Hindlimb muscle (tissue), 1 donor: Measurements from ENCODE around the gene PLEKHM2. TPM values are rescaled to one million over a fixed set of nuclear protein-coding genes. Genes with fewer than 3 reads are reported as not detected.
A peak's percentile ranks its signal among the peaks of the same experiment; 100 is the strongest.
"Not testable (repeated sequence)": the region's sequence is repeated elsewhere in the genome, so short reads cannot be mapped to it uniquely, and the experiment has no call there.

Experiments used
- DNase-seq: peaks from one replicate; pipeline ENCODE4 v3.0.0-alpha.2; 2013
- polyA plus RNA-seq: library from polyadenylated mRNA; unstranded; fragments of 120-200 nt; gene quantifications from one replicate; pipeline ENCODE4 v1.2.1, GENCODE V29; 2013; ENCODE audit not compliant: insufficient read length

Gene PLEKHM2
- polyA plus RNA-seq = 58.9 TPM

GRCh38 chr1:15684042-15684461 is at the start of gene PLEKHM2:
Gene PLEKHM2 (plus strand): TSS chr1:15684320. CDS start chr1:15684559, 239 bp downstream.
- peak; percentile 65 for DNase-seq

- DNase-seq = no peak
Observed at GRCh38 chr1:15636436-15636835, 47.7 kb upstream of the PLEKHM2 start.

- DNase-seq = no peak
Observed at GRCh38 chr1:15637826-15638225, 46.3 kb upstream of the PLEKHM2 start.

GRCh38 chr1:15639262-15639661 is 44.9 kb upstream of the PLEKHM2 start:
- no peak for DNase-seq

GRCh38 chr1:15639931-15640330 is 44.2 kb upstream of the PLEKHM2 start:
- no peak for DNase-seq

- no peak for DNase-seq
Observed at GRCh38 chr1:15640667-15641066, 43.5 kb upstream of the PLEKHM2 start.

- no peak for DNase-seq
Observed at GRCh38 chr1:15649937-15650336, 34.2 kb upstream of the PLEKHM2 start.

GRCh38 chr1:15650433-15650832 is 33.7 kb upstream of the PLEKHM2 start:
- no peak for DNase-seq

GRCh38 chr1:15652130-15652529 is 32.0 kb upstream of the PLEKHM2 start:
- DNase-seq = not testable (repeated sequence)

- DNase-seq = no peak
Observed at GRCh38 chr1:15654091-15654690, 29.9 kb upstream of the PLEKHM2 start.

- DNase-seq = no peak
Observed at GRCh38 chr1:15656464-15656863, 27.7 kb upstream of the PLEKHM2 start.

- DNase-seq = no peak
Observed at GRCh38 chr1:15657021-15657420, 27.1 kb upstream of the PLEKHM2 start.

- DNase-seq = no peak
Observed at GRCh38 chr1:15660151-15660550, 24.0 kb upstream of the PLEKHM2 start.

GRCh38 chr1:15662477-15662876 is 21.6 kb upstream of the PLEKHM2 start:
- no peak for DNase-seq

GRCh38 chr1:15663925-15664324 is 20.2 kb upstream of the PLEKHM2 start:
- no peak for DNase-seq

- no peak for DNase-seq
Observed at GRCh38 chr1:15667362-15667761, 16.8 kb upstream of the PLEKHM2 start.

- no peak for DNase-seq
Observed at GRCh38 chr1:15668089-15668754, 15.9 kb upstream of the PLEKHM2 start.

GRCh38 chr1:15669074-15669473 is 15.0 kb upstream of the PLEKHM2 start:
- DNase-seq = no peak

- DNase-seq = no peak
Observed at GRCh38 chr1:15669864-15670263, 14.3 kb upstream of the PLEKHM2 start.

- DNase-seq = no peak
Observed at GRCh38 chr1:15671430-15671829, 12.7 kb upstream of the PLEKHM2 start.

GRCh38 chr1:15674386-15675159 is 9.5 kb upstream of the PLEKHM2 start:
- DNase-seq = no peak

GRCh38 chr1:15676010-15676409 is 8.1 kb upstream of the PLEKHM2 start:
- no peak for DNase-seq
